Measurements from ENCODE around the gene MMRN2. TPM values are rescaled to one million over a fixed set of nuclear protein-coding genes. Genes with fewer than 3 reads are reported as not detected.
A peak's percentile ranks its signal among the peaks of the same experiment; 100 is the strongest.
"Not testable (repeated sequence)": the region's sequence is repeated elsewhere in the genome, so short reads cannot be mapped to it uniquely, and the experiment has no call there.

MMRN2 gene, protein sequence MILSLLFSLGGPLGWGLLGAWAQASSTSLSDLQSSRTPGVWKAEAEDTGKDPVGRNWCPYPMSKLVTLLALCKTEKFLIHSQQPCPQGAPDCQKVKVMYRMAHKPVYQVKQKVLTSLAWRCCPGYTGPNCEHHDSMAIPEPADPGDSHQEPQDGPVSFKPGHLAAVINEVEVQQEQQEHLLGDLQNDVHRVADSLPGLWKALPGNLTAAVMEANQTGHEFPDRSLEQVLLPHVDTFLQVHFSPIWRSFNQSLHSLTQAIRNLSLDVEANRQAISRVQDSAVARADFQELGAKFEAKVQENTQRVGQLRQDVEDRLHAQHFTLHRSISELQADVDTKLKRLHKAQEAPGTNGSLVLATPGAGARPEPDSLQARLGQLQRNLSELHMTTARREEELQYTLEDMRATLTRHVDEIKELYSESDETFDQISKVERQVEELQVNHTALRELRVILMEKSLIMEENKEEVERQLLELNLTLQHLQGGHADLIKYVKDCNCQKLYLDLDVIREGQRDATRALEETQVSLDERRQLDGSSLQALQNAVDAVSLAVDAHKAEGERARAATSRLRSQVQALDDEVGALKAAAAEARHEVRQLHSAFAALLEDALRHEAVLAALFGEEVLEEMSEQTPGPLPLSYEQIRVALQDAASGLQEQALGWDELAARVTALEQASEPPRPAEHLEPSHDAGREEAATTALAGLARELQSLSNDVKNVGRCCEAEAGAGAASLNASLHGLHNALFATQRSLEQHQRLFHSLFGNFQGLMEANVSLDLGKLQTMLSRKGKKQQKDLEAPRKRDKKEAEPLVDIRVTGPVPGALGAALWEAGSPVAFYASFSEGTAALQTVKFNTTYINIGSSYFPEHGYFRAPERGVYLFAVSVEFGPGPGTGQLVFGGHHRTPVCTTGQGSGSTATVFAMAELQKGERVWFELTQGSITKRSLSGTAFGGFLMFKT
- polyA plus RNA-seq (2011; rRNA removed) (1.1 and 1.4 TPM in 2 replicates), polyA plus RNA-seq (2017; fragmentation: RNase III; extraction: RNeasy Plus Mini Kit Qiagen cat#74134 plus additional on column Dnase treatment) (0.33 to 0.54 TPM (median 0.35 TPM) in 3 replicates), polyA minus RNA-seq (2011; rRNA and poly(A)+ RNA removed) (1.3 and 1.7 TPM in 2 replicates)
- polyA plus RNA-seq (2012; cell fraction: cytosol; rRNA removed), result 0.36 and 0.54 TPM in 2 replicates
- 0.67 and 0.81 TPM in 2 replicates for polyA plus RNA-seq (2012; cell fraction: nucleus; rRNA removed)

GRCh38 chr10:86957471-86958115 is at the start of gene MMRN2:
Gene MMRN2 (minus strand): TSS chr10:86957615. CDS start chr10:86957541, 74 bp downstream.
- WGBS (ENCODE audit: missing lambda C conversion rate), result 91% methylated on average over 8 of the region's 9 CpGs
- ATAC-seq (no peak), DNase-seq (ENCODE audit: low read depth in 1 of 2, low spot score in 1 of 2) (no peak), FAIRE-seq (no peak)
- Histone ChIP-seq H3K4me3 (no peak within 1 kb of the TSS), H3K9me3 (no peaks in the 10 kb centered on the region), H3K4me1 (peaks cover 56% of the 10 kb centered on the region), H3K27ac (peak within 1 kb of the TSS; percentile 68 to 89), H3K4me2 (peak within 1 kb of the TSS; percentile 76)
- CTCF ChIA-PET, result interaction anchor here (0.6 to 5.6 kb wide), 11 partner anchors 8 to 692 kb away, joined by 3 to 42 read pairs (median 3); partner anchors contain the start of gene ADIRF
- no peak for TF ChIP-seq JUNB (IDR thresholded peaks at IDR 0.05)
- no peak for TF ChIP-seq USF2 (IDR thresholded peaks at IDR 0.05)
- TF ChIP-seq FOSL2 (IDR thresholded peaks at IDR 0.05), result no peak
- TF ChIP-seq FOSL2 (CRISPR knock-in tag; IDR thresholded peaks at IDR 0.05), result no peak
- TF ChIP-seq FOXS1 (CRISPR knock-in tag; IDR thresholded peaks at IDR 0.05), result no peak
- TF ChIP-seq RAD21 (conservative IDR thresholded peaks at IDR 0.05 in 1 of 2, IDR thresholded peaks at IDR 0.05 in 1 of 2), result no peak
- TF ChIP-seq HOXB13 (CRISPR knock-in tag; IDR thresholded peaks at IDR 0.05; ENCODE audit: low read depth), result no peak
- TF ChIP-seq E2F6 (IDR thresholded peaks at IDR 0.05; ENCODE audit: borderline replicate concordance, low read depth), result no peak
- no peak for TF ChIP-seq CTCF (IDR thresholded peaks at IDR 0.05)
- no peak for TF ChIP-seq ZSCAN20 (CRISPR knock-in tag; IDR thresholded peaks at IDR 0.05)
- TF ChIP-seq MAFK (IDR thresholded peaks at IDR 0.05; ENCODE audit: partially characterized antibody), result no peak
- TF ChIP-seq GATA3 (IDR thresholded peaks at IDR 0.05; ENCODE audit: borderline replicate concordance), result no peak
- TF ChIP-seq TP53 (CRISPR knock-in tag; IDR thresholded peaks at IDR 0.05), result no peak
- TF ChIP-seq CBX8 (IDR thresholded peaks at IDR 0.05), result no peak
- TF ChIP-seq BHLHE40 (IDR thresholded peaks at IDR 0.05; ENCODE audit: low read depth, low read length), result no peak
- TF ChIP-seq, protein P1, sequence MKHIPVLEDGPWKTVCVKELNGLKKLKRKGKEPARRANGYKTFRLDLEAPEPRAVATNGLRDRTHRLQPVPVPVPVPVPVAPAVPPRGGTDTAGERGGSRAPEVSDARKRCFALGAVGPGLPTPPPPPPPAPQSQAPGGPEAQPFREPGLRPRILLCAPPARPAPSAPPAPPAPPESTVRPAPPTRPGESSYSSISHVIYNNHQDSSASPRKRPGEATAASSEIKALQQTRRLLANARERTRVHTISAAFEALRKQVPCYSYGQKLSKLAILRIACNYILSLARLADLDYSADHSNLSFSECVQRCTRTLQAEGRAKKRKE (CRISPR knock-in tag; IDR thresholded peaks at IDR 0.05; ENCODE audit: low read depth), result no peak
- TF ChIP-seq ELK1 (IDR thresholded peaks at IDR 0.05; ENCODE audit: low read depth, low read length), result no peak
- TF ChIP-seq FOSB (CRISPR knock-in tag; IDR thresholded peaks at IDR 0.05), result no peak
- TF ChIP-seq RARB (CRISPR knock-in tag; IDR thresholded peaks at IDR 0.05), result no peak
- TF ChIP-seq CHD2 (IDR thresholded peaks at IDR 0.05; ENCODE audit: low read length, partially characterized antibody), result no peak
- POLR2A ChIA-PET, result interaction anchor here (1.8 kb wide), 1 partner anchor 13 kb away, joined by 5 read pairs; no protein-coding TSS in a partner anchor

DNA sequence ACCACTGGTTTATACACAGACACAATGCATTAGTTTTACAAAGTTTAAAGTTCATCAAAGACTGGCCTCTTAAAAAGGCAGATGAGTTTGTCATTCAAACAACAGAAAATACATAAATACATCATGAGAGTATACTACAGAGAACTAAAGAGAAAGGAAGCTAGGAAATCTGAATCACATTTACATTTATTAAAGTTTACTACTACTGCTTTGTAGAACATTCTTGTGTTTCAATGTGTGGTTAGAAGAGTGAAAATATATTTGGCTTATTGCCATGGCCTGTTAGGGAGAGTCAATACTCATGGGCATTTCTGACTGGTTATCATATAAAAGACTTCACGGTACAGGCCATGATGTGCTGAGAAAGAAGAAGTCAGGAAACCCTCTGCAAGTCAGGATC is 49.7 kb upstream of the MMRN2 start:
- CTCF ChIA-PET; DNase-seq (ENCODE audit: low read depth in 1 of 2, low spot score in 1 of 2); H3K4me3 ChIP-seq; POLR2A ChIA-PET; FAIRE-seq; H3K9me3 ChIP-seq; ATAC-seq: not testable (repeated sequence)
- peaks cover 10% of the 10 kb centered on the region for H3K4me1 ChIP-seq
- peak overlapping the region; percentile 61 for H3K4me2 ChIP-seq
- WGBS (ENCODE audit: missing lambda C conversion rate), result 0% methylated on average over 1 of the region's 1 CpG
- peak overlapping the region; percentile 61 to 75; a peak in 4 of 6 replicates for H3K27ac ChIP-seq
